Measurements from ENCODE around the gene MYBPH. TPM values are rescaled to one million over a fixed set of nuclear protein-coding genes. Genes with fewer than 3 reads are reported as not detected.

The MYBPH gene
- polyA plus RNA-seq, 2 donors: not detected

GRCh38 chr1:203138066-203138465, 37.6 kb downstream of the MYBPH start:
- Histone ChIP-seq H3K27ac (ENCODE audit: low read depth in 2 of 2, low read length in 1 of 2) (no peak overlapping the region), H3K27me3 (ENCODE audit: control insufficient read depth in 1 of 2, insufficient read depth in 2 of 2, low read length in 2 of 2) (no peaks in the 10 kb centered on the region), H3K4me1 (ENCODE audit: control insufficient read depth in 2 of 2, insufficient read depth in 2 of 2, low read length in 1 of 2) (no peaks in the 10 kb centered on the region), H3K36me3 (ENCODE audit: control insufficient read depth in 2 of 2, insufficient read depth in 2 of 2, low read length in 1 of 2) (no peaks in the 10 kb centered on the region), H3K9me3 (ENCODE audit: control insufficient read depth in 2 of 2, insufficient read depth in 1 of 2, low read depth in 1 of 2, low read length in 1 of 2) (no peaks in the 10 kb centered on the region), H3K4me3 (ENCODE audit: low read depth in 1 of 2, low read length in 2 of 2) (no peak overlapping the region)
- WGBS, 2 donors: 80 to 84% methylated on average over 3 of the region's 3 CpGs

GRCh38 chr1:203137324-203137723, 38.3 kb downstream of the MYBPH start:
- no peaks in the 10 kb centered on the region for H3K4me1 ChIP-seq (ENCODE audit: control insufficient read depth in 2 of 2, insufficient read depth in 2 of 2, low read length in 1 of 2)
- no peaks in the 10 kb centered on the region for H3K9me3 ChIP-seq (ENCODE audit: control insufficient read depth in 2 of 2, insufficient read depth in 1 of 2, low read depth in 1 of 2, low read length in 1 of 2)
- no peak overlapping the region for H3K4me3 ChIP-seq (ENCODE audit: low read depth in 1 of 2, low read length in 2 of 2)
- H3K36me3 ChIP-seq (ENCODE audit: control insufficient read depth in 2 of 2, insufficient read depth in 2 of 2, low read length in 1 of 2): no peaks in the 10 kb centered on the region
- no peak overlapping the region for H3K27ac ChIP-seq (ENCODE audit: low read depth in 2 of 2, low read length in 1 of 2)
- no peaks in the 10 kb centered on the region for H3K27me3 ChIP-seq (ENCODE audit: control insufficient read depth in 1 of 2, insufficient read depth in 2 of 2, low read length in 2 of 2)
- 90 to 94% methylated on average over 4 of the region's 4 CpGs for WGBS, 2 donors

- Histone ChIP-seq H3K36me3 (ENCODE audit: control insufficient read depth in 2 of 2, insufficient read depth in 2 of 2, low read length in 1 of 2) (no peaks in the 10 kb centered on the region), H3K27ac (ENCODE audit: low read depth in 2 of 2, low read length in 1 of 2) (no peak overlapping the region), H3K4me1 (ENCODE audit: control insufficient read depth in 2 of 2, insufficient read depth in 2 of 2, low read length in 1 of 2) (no peaks in the 10 kb centered on the region), H3K27me3 (ENCODE audit: control insufficient read depth in 1 of 2, insufficient read depth in 2 of 2, low read length in 2 of 2) (no peaks in the 10 kb centered on the region), H3K4me3 (ENCODE audit: low read depth in 1 of 2, low read length in 2 of 2) (no peak overlapping the region), H3K9me3 (ENCODE audit: control insufficient read depth in 2 of 2, insufficient read depth in 1 of 2, low read depth in 1 of 2, low read length in 1 of 2) (no peaks in the 10 kb centered on the region)
- WGBS, 2 donors: 86 to 96% methylated on average over 1 of the region's 1 CpG
Observed at GRCh38 chr1:203136409-203137042, 39.1 kb downstream of the MYBPH start.

- WGBS, 2 donors: 41 to 51% methylated on average over 8 of the region's 8 CpGs
- H3K9me3 ChIP-seq (ENCODE audit: control insufficient read depth in 2 of 2, insufficient read depth in 1 of 2, low read depth in 1 of 2, low read length in 1 of 2): no peaks in the 10 kb centered on the region
- no peaks in the 10 kb centered on the region for H3K27me3 ChIP-seq (ENCODE audit: control insufficient read depth in 1 of 2, insufficient read depth in 2 of 2, low read length in 2 of 2)
- no peaks in the 10 kb centered on the region for H3K4me1 ChIP-seq (ENCODE audit: control insufficient read depth in 2 of 2, insufficient read depth in 2 of 2, low read length in 1 of 2)
- H3K36me3 ChIP-seq (ENCODE audit: control insufficient read depth in 2 of 2, insufficient read depth in 2 of 2, low read length in 1 of 2): no peaks in the 10 kb centered on the region
- H3K4me3 ChIP-seq (ENCODE audit: low read depth in 1 of 2, low read length in 2 of 2): no peak overlapping the region
- no peak overlapping the region for H3K27ac ChIP-seq (ENCODE audit: low read depth in 2 of 2, low read length in 1 of 2)
Observed at GRCh38 chr1:203135636-203136305, 39.9 kb downstream of the MYBPH start.

- no peak overlapping the region for H3K4me3 ChIP-seq (ENCODE audit: low read depth in 1 of 2, low read length in 2 of 2)
- peaks cover 0 to 3% of the 10 kb centered on the region in 2 donors for H3K4me1 ChIP-seq (ENCODE audit: control insufficient read depth in 2 of 2, insufficient read depth in 2 of 2, low read length in 1 of 2)
- no peaks in the 10 kb centered on the region for H3K9me3 ChIP-seq (ENCODE audit: control insufficient read depth in 2 of 2, insufficient read depth in 1 of 2, low read depth in 1 of 2, low read length in 1 of 2)
- no peaks in the 10 kb centered on the region for H3K27me3 ChIP-seq (ENCODE audit: control insufficient read depth in 1 of 2, insufficient read depth in 2 of 2, low read length in 2 of 2)
- H3K36me3 ChIP-seq (ENCODE audit: control insufficient read depth in 2 of 2, insufficient read depth in 2 of 2, low read length in 1 of 2): no peaks in the 10 kb centered on the region
- WGBS, 2 donors: 76 to 79% methylated on average over 12 of the region's 12 CpGs
- no peak overlapping the region for H3K27ac ChIP-seq (ENCODE audit: low read depth in 2 of 2, low read length in 1 of 2)
Observed at GRCh38 chr1:203133970-203134725, 41.5 kb downstream of the MYBPH start.

GRCh38 chr1:203131548-203132200, 44.0 kb downstream of the MYBPH start:
- Histone ChIP-seq H3K9me3 (ENCODE audit: control insufficient read depth in 2 of 2, insufficient read depth in 1 of 2, low read depth in 1 of 2, low read length in 1 of 2) (no peaks in the 10 kb centered on the region), H3K27ac (ENCODE audit: low read depth in 2 of 2, low read length in 1 of 2) (no peak overlapping the region), H3K27me3 (ENCODE audit: control insufficient read depth in 1 of 2, insufficient read depth in 2 of 2, low read length in 2 of 2) (no peaks in the 10 kb centered on the region), H3K4me3 (ENCODE audit: low read depth in 1 of 2, low read length in 2 of 2) (no peak overlapping the region), H3K4me1 (ENCODE audit: control insufficient read depth in 2 of 2, insufficient read depth in 2 of 2, low read length in 1 of 2) (peaks cover 4 to 9% of the 10 kb centered on the region in 2 donors), H3K36me3 (ENCODE audit: control insufficient read depth in 2 of 2, insufficient read depth in 2 of 2, low read length in 1 of 2) (no peaks in the 10 kb centered on the region)
- WGBS, 2 donors: 86 to 88% methylated on average over 9 of the region's 9 CpGs

- 67 to 78% methylated on average over 3 of the region's 3 CpGs for whole genome bisulfite sequencing, 2 donors
- no peaks in the 10 kb centered on the region for H3K9me3 ChIP-seq (ENCODE audit: control insufficient read depth in 2 of 2, insufficient read depth in 1 of 2, low read depth in 1 of 2, low read length in 1 of 2)
- H3K4me3 ChIP-seq (ENCODE audit: low read depth in 1 of 2, low read length in 2 of 2): no peak overlapping the region
- H3K36me3 ChIP-seq (ENCODE audit: control insufficient read depth in 2 of 2, insufficient read depth in 2 of 2, low read length in 1 of 2): no peaks in the 10 kb centered on the region
- no peak overlapping the region for H3K27ac ChIP-seq (ENCODE audit: low read depth in 2 of 2, low read length in 1 of 2)
- no peaks in the 10 kb centered on the region for H3K27me3 ChIP-seq (ENCODE audit: control insufficient read depth in 1 of 2, insufficient read depth in 2 of 2, low read length in 2 of 2)
- H3K4me1 ChIP-seq (ENCODE audit: control insufficient read depth in 2 of 2, insufficient read depth in 2 of 2, low read length in 1 of 2): peaks cover 4 to 9% of the 10 kb centered on the region in 2 donors
Observed at GRCh38 chr1:203130358-203130985, 45.2 kb downstream of the MYBPH start.

GRCh38 chr1:203129501-203130231, 46.0 kb downstream of the MYBPH start:
- H3K27me3 ChIP-seq (ENCODE audit: control insufficient read depth in 1 of 2, insufficient read depth in 2 of 2, low read length in 2 of 2): no peaks in the 10 kb centered on the region

More at GRCh38 chr1:203129501-203130231, 46.0 kb downstream of the MYBPH start:
- H3K36me3 ChIP-seq (ENCODE audit: control insufficient read depth in 2 of 2, insufficient read depth in 2 of 2, low read length in 1 of 2): no peaks in the 10 kb centered on the region
- no peak overlapping the region for H3K27ac ChIP-seq (ENCODE audit: low read depth in 2 of 2, low read length in 1 of 2)
- no peak overlapping the region for H3K4me3 ChIP-seq (ENCODE audit: low read depth in 1 of 2, low read length in 2 of 2)
- H3K4me1 ChIP-seq (ENCODE audit: control insufficient read depth in 2 of 2, insufficient read depth in 2 of 2, low read length in 1 of 2): peaks cover 4 to 9% of the 10 kb centered on the region in 2 donors
- 48 to 54% methylated on average over 7 of the region's 7 CpGs for WGBS, 2 donors
- no peaks in the 10 kb centered on the region for H3K9me3 ChIP-seq (ENCODE audit: control insufficient read depth in 2 of 2, insufficient read depth in 1 of 2, low read depth in 1 of 2, low read length in 1 of 2)
